Peyer's patch (tissue), 4 donors: ENCODE data around the gene NFYC. TPM values are rescaled to one million over a fixed set of nuclear protein-coding genes. Genes with fewer than 3 reads are reported as not detected.
"Not testable (repeated sequence)": the region's sequence is repeated elsewhere in the genome, so short reads cannot be mapped to it uniquely, and the experiment has no call there.

Experiments used
- DNase-seq, 3 donors: peaks; one replicate each; pipeline ENCODE4 v3.0.0-alpha.2; 2017 to 2019
- H3K27ac ChIP-seq, 4 donors: fragments of 200-600 bp; sonication (generic); one replicate each; pipeline ENCODE4 v1.5.1; 2016 to 2019
- H3K27me3 ChIP-seq, 2 donors: fragments of 200-600 bp; sonication (generic); one replicate each; pipeline ENCODE4 v1.5.1; 2019
- H3K36me3 ChIP-seq, 3 donors: fragments of 200-600 bp; sonication (generic); one replicate each; pipeline ENCODE4 v1.5.1; 2016 to 2019
- H3K4me1 ChIP-seq, 4 donors: fragments of 200-600 bp; sonication (generic); one replicate each; pipeline ENCODE4 v1.5.1; 2016 to 2019
- H3K4me3 ChIP-seq, 4 donors: fragments of 200-600 bp; sonication (generic); 1 replicate in 3 of 4; 2 replicates in 1 of 4; pipeline ENCODE4 v1.5.1; 2016 to 2019; ENCODE audit warnings: mild to moderate bottlenecking in 1 of 4
- H3K9me3 ChIP-seq, 4 donors: fragments of 200-600 bp; sonication (generic); one replicate each; pipeline ENCODE4 v1.5.1; 2016 to 2019; ENCODE audit warnings: mild to moderate bottlenecking in 1 of 4
- POLR2A ChIP-seq, 2 donors: fragments of 450-650 bp; IDR thresholded peaks; one replicate each; pipeline ENCODE4 v1.5.1; 2017; ENCODE audit warnings: antibody characterized with exemption in 2 of 2, mild to moderate bottlenecking in 2 of 2, moderate library complexity in 2 of 2
- total RNA-seq, 4 donors: library from RNA; depleted of rRNA; stranded (reverse); fragments of >200 nt; gene quantifications; one replicate each; pipeline ENCODE4 v1.1.0, GENCODE V29; 2016
- TF ChIP-seq, protein P1 (sequence below), 6 experiments: fragments of 450-650 bp in 4 of 6; fragments of 200-600 bp in 2 of 6; sonication (generic) in 1 of 6; IDR thresholded peaks; one replicate each; pipeline ENCODE4 v1.5.1; 2017 to 2019; ENCODE audit warnings: antibody characterized with exemption in 6 of 6, mild to moderate bottlenecking in 3 of 6, moderate library complexity in 1 of 6

Gene NFYC
- total RNA-seq, 4 donors from 2014 or later: 53.1 to 122 (median 65.0) TPM

DNA sequence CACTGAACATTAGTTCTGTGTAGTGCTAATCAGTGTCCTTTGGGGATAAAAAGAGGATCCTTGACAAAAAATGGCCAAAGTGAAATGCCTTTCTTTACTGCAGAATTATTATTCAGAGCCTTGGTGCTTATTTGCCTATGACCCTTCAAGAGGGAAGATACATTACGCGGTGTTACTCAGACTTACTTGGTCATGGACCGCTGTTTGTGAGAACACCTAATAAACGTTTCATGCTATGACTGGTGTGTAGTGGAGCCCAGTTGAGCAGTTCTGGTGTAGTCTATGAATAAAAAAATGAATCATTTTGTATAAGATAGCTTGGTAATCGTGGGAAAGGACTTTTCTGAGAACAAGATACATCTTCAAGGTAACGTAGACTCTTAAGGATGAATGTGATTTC lies 8.3 kb downstream of the NFYC start:
- H3K27me3 ChIP-seq: no peaks in the 10 kb centered on the region
- H3K4me1 ChIP-seq: peaks cover 0 to 5% (median 2%) of the 10 kb centered on the region in 4 donors
- TF ChIP-seq POLR2A (IDR thresholded peaks at IDR 0.05): no peak
- TF ChIP-seq, protein P1, sequence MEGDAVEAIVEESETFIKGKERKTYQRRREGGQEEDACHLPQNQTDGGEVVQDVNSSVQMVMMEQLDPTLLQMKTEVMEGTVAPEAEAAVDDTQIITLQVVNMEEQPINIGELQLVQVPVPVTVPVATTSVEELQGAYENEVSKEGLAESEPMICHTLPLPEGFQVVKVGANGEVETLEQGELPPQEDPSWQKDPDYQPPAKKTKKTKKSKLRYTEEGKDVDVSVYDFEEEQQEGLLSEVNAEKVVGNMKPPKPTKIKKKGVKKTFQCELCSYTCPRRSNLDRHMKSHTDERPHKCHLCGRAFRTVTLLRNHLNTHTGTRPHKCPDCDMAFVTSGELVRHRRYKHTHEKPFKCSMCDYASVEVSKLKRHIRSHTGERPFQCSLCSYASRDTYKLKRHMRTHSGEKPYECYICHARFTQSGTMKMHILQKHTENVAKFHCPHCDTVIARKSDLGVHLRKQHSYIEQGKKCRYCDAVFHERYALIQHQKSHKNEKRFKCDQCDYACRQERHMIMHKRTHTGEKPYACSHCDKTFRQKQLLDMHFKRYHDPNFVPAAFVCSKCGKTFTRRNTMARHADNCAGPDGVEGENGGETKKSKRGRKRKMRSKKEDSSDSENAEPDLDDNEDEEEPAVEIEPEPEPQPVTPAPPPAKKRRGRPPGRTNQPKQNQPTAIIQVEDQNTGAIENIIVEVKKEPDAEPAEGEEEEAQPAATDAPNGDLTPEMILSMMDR (IDR thresholded peaks at IDR 0.05): no peak
- H3K36me3 ChIP-seq: no peaks in the 10 kb centered on the region
- H3K9me3 ChIP-seq: no peaks in the 10 kb centered on the region
- no peak for DNase-seq
- no peak overlapping the region for H3K4me3 ChIP-seq
- no peak overlapping the region for H3K27ac ChIP-seq

DNA sequence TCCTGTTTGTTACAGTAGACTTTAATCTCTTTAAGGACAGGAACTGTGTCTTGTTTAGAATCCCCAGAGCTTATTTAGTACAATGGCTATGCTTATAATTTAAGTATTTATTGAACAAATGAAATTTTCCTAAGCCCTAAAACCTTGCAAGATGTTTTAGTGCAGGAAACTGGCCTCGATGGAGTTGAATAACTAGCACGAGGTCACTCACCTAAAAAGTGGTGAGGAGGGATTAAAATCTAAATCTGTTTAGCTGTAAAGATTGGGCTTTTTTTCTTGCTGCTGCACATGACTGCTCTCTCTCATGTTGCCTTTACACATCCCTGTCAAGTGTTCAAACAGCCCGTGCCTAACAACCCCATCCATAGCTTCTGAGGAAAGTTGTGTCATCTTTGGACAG lies 10.2 kb downstream of the NFYC start:
- Histone ChIP-seq H3K27me3 (no peaks in the 10 kb centered on the region), H3K4me1 (no peaks in the 10 kb centered on the region), H3K36me3 (no peaks in the 10 kb centered on the region), H3K4me3 (no peak overlapping the region), H3K9me3 (no peaks in the 10 kb centered on the region), H3K27ac (no peak overlapping the region)
- DNase-seq: no peak
- no peak for TF ChIP-seq POLR2A (IDR thresholded peaks at IDR 0.05)
- TF ChIP-seq, protein P1 (IDR thresholded peaks at IDR 0.05): no peak

DNA sequence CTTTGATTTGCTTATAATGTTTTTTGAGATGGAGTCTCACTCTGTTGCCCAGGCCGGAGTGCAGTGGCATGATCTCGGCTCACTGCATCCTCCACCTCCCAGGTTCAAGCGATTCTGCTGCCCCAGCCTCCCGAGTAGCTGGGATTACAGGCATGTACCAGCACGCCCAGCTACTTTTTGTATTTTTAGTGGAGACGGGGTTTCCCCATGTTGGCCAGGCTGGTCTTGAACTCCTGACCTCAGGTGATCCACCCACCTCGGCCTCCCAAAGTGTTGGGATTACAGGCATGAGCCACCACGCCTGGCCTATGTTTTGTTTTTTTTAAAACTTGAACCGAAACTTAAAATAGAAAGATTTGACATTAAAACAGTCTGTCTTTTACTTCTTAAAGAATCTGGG lies 11.3 kb downstream of the NFYC start:
- not testable (repeated sequence) for H3K4me1 ChIP-seq, H3K27ac ChIP-seq, H3K4me3 ChIP-seq, H3K27me3 ChIP-seq, H3K9me3 ChIP-seq, H3K36me3 ChIP-seq, DNase-seq

DNA sequence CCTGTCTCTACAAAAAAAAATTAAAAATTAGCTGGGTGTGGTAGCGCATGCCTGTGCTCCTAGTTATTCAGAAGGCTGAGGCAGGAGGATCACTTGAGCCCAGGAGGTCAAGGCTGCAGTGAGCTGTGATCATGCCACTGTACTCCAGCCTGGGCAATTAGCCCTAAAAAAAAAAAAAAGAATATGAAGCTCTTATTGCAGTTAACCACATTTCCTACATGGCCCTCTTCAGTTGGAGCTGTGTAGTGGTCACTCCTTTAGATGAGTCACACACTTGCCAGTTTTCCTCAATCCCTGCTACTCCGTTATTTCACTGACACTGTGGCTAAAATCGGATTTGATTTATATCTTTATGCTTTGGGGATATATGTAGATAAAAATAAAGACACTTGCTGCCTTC lies 11.8 kb downstream of the NFYC start:
- TF ChIP-seq, protein P1 (IDR thresholded peaks at IDR 0.05): no peak
- TF ChIP-seq POLR2A (IDR thresholded peaks at IDR 0.05): no peak
- H3K4me3 ChIP-seq: no peak overlapping the region
- DNase-seq: no peak
- no peaks in the 10 kb centered on the region for H3K9me3 ChIP-seq
- H3K27me3 ChIP-seq: no peaks in the 10 kb centered on the region
- H3K4me1 ChIP-seq: peaks cover 0 to 4% (median 0%) of the 10 kb centered on the region in 4 donors
- H3K36me3 ChIP-seq: no peaks in the 10 kb centered on the region
- H3K27ac ChIP-seq: no peak overlapping the region

DNA sequence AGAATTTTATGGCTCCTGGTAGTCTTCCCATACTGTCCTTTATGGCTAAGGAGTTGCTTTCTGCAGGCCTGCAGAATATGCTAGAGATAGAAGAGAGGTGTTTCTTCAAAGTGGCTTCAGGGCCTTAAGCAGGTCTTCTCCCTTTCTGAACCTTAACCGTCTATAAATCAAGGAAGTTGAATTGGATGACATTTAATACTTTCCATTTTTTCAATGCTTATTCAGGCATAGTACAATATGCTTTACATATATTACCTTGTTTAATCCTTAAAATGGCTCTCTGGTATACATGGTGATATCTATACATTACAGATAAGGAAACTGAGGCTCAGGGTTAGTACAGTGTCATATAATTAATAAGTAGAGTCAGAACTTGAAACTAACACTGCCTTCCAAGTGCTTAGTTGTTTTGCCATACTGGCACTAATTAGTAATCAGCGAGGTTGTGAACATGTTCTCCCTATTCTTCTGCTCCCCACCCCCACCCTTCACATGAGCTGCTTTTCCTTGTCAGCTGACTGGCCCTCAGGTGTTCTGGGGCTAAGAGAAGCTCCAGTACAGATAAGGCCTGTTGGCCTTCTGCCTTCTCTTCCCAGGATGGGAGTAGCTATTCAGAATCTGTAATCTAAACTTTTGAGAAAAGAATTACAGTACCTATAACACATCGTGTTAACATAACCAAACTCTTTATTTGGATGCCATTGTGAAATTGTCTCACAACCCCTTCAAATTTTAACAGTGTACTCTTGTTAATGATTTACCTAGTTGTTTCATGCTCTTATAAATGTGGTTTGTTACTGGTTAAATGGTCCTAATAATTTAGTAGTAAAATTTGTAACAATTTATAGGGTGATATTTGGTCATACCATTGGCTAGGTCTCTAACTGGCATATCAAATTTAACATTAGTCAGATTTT lies 13.6 kb downstream of the NFYC start:
- no peak overlapping the region for H3K4me3 ChIP-seq
- no peaks in the 10 kb centered on the region for H3K27me3 ChIP-seq
- DNase-seq: no peak
- H3K27ac ChIP-seq: no peak overlapping the region
- peaks cover 0 to 13% (median 2%) of the 10 kb centered on the region in 4 donors for H3K4me1 ChIP-seq
- no peaks in the 10 kb centered on the region for H3K36me3 ChIP-seq
- H3K9me3 ChIP-seq: no peaks in the 10 kb centered on the region
- TF ChIP-seq, protein P1 (IDR thresholded peaks at IDR 0.05): no peak
- TF ChIP-seq POLR2A (IDR thresholded peaks at IDR 0.05): no peak

DNA sequence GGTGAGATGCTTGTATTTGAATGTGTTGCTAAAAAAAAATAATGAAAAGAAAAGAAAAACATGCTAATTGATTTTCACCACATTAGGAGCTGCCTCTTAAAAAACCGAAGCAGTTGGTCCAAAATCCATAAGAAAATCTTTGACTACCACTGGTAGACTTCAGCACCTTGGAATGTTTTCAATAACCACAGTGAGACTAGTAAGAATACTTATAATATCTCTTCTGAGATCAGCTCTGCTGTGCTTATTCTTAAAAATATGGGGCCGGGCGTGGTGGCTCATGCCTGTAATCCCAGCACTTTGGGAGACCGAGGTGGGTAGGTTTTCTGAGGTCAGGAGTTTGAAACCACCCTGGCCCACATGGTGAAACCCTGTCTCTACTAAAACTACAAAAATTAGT lies 15.1 kb downstream of the NFYC start:
- H3K9me3 ChIP-seq: no peaks in the 10 kb centered on the region
- DNase-seq: no peak
- no peak overlapping the region for H3K4me3 ChIP-seq
- no peak overlapping the region for H3K27ac ChIP-seq
- H3K27me3 ChIP-seq: no peaks in the 10 kb centered on the region
- TF ChIP-seq, protein P1 (IDR thresholded peaks at IDR 0.05): no peak
- TF ChIP-seq POLR2A (IDR thresholded peaks at IDR 0.05): no peak
- peaks cover 0 to 28% (median 6%) of the 10 kb centered on the region in 4 donors for H3K4me1 ChIP-seq
- no peaks in the 10 kb centered on the region for H3K36me3 ChIP-seq
